ENCODE data around the gene GTF3C5. TPM values are rescaled to one million over a fixed set of nuclear protein-coding genes. Genes with fewer than 3 reads are reported as not detected.

Gene GTF3C5
- total RNA-seq, 2 donors from 2014 or later = 89.7 to 94.6 TPM

GRCh38 chr9:132983491-132984201 is 47.2 kb upstream of the GTF3C5 start:
- peaks cover 10% of the 10 kb centered on the region for H3K27me3 Mint-ChIP-seq (ENCODE audit: insufficient read depth)

DNA sequence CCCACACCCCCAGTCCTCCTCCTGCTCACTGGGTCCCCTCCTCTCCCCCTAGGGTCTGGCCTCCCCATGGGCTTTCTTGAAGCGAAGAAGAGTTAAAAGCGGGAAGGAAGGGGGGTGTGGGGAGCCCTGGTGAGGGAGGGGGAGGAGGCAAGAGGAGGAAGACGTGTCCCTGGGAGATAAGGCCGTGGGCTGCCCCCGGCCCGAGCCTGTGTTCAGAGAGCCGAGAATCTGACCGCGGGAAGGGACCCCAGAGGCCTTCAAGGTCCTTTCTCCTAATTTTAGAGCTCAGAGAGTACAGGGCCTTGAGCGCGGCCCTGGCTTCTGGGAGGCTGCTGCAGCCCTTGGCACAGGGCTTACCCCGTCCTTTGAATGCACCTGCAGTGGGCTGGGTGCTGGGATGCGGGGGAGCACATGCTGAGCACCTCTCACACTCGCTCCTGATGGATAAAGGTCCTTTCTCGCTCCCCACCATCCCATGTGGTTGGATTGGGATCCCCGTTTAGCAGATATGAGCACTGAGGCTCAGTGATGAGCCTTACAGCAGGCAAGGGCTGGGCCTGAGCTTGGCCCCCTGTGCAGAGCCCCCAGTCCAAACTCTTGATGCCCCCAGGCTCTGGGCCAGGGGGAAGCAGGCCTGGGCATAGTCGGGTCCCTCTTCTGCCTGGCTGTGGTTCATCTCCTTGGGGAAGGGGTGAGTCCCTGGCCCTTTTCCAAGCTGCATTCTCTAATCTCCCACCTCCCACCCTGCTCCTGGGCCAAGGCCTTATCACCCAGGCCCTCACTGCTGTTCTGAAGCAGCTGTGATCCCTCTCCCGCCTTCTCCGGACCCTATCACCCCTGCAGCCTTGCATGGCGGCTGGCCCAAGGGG is 46.4 kb upstream of the GTF3C5 start:
- H3K27me3 ChIP-seq (ENCODE audit: control insufficient read depth, insufficient read depth, low read length, poor library complexity, severe bottlenecking) = peaks cover 10% of the 10 kb centered on the region
- H3K27ac Mint-ChIP-seq = no peak overlapping the region
- no peaks in the 10 kb centered on the region for H3K9me3 Mint-ChIP-seq
- H3K9ac ChIP-seq (ENCODE audit: extremely low read depth, low read length, poor library complexity, severe bottlenecking) = no peak overlapping the region
- no peak overlapping the region for H3K27ac ChIP-seq (ENCODE audit: low read depth, low read length)
- H3K4me3 Mint-ChIP-seq = no peak overlapping the region
- no peak for TF ChIP-seq CTCF (conservative IDR thresholded peaks at IDR 0.05)
- no peaks in the 10 kb centered on the region for H3K9me3 ChIP-seq (ENCODE audit: control insufficient read depth, low read length)
- no peak for DNase-seq
- WGBS, 2 experiments (ENCODE audit: insufficient coverage in 1 of 2, insufficient read length in 1 of 2) = 85 to 87% methylated on average over 9 to 20 of the region's 20 CpGs
- no peaks in the 10 kb centered on the region for H3K36me3 ChIP-seq (ENCODE audit: control insufficient read depth, insufficient read depth, low read length)
- H3K27me3 Mint-ChIP-seq (ENCODE audit: insufficient read depth) = peaks cover 4% of the 10 kb centered on the region
- no peaks in the 10 kb centered on the region for H3K4me1 ChIP-seq (ENCODE audit: control insufficient read depth, insufficient read depth, low read length)
- H3K36me3 Mint-ChIP-seq (ENCODE audit: low read depth) = no peaks in the 10 kb centered on the region
- no peak overlapping the region for H3K4me3 ChIP-seq (ENCODE audit: low read length)
- H3K4me1 Mint-ChIP-seq = peaks cover 7% of the 10 kb centered on the region

More at GRCh38 chr9:132983491-132984201, 47.2 kb upstream of the GTF3C5 start:
- Histone ChIP-seq H3K4me3 (ENCODE audit: low read length) (no peak overlapping the region), H3K36me3 (ENCODE audit: control insufficient read depth, insufficient read depth, low read length) (no peaks in the 10 kb centered on the region), H3K27me3 (ENCODE audit: control insufficient read depth, insufficient read depth, low read length, poor library complexity, severe bottlenecking) (peaks cover 15% of the 10 kb centered on the region), H3K4me1 (ENCODE audit: control insufficient read depth, insufficient read depth, low read length) (no peaks in the 10 kb centered on the region), H3K9me3 (ENCODE audit: control insufficient read depth, low read length) (no peaks in the 10 kb centered on the region), H3K27ac (ENCODE audit: low read depth, low read length) (no peak overlapping the region), H3K9ac (ENCODE audit: extremely low read depth, low read length, poor library complexity, severe bottlenecking) (no peak overlapping the region)
- WGBS, 2 experiments (ENCODE audit: insufficient coverage in 1 of 2, insufficient read length in 1 of 2) = 93 to 95% methylated on average over 3 to 11 of the region's 11 CpGs
- no peak overlapping the region for H3K4me3 Mint-ChIP-seq
- no peak for TF ChIP-seq CTCF (conservative IDR thresholded peaks at IDR 0.05)
- no peak for DNase-seq
- peaks cover 12% of the 10 kb centered on the region for H3K4me1 Mint-ChIP-seq
- no peaks in the 10 kb centered on the region for H3K9me3 Mint-ChIP-seq
- no peaks in the 10 kb centered on the region for H3K36me3 Mint-ChIP-seq (ENCODE audit: low read depth)
- H3K27ac Mint-ChIP-seq = no peak overlapping the region

DNA sequence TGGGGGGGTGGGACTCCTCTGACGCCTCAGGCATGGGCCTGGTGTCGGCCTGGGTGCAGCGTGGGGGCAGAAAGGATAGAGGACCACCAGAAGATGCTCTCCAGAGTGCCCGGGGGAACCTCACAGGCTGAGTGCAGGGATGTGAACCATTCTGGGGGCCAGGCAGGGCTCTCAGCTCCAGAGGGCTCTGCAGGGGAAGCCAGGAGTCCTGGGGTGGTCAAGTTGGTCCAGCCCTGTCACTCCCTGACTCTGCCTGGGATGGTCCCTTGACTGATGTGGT is 45.8 kb upstream of the GTF3C5 start:
- Mint-ChIP-seq H3K27me3 (ENCODE audit: insufficient read depth) (no peaks in the 10 kb centered on the region), H3K27ac (no peak overlapping the region), H3K9me3 (no peaks in the 10 kb centered on the region), H3K4me3 (no peak overlapping the region), H3K4me1 (peaks cover 3% of the 10 kb centered on the region), H3K36me3 (ENCODE audit: low read depth) (no peaks in the 10 kb centered on the region)
- Histone ChIP-seq H3K4me3 (ENCODE audit: low read length) (no peak overlapping the region), H3K9me3 (ENCODE audit: control insufficient read depth, low read length) (no peaks in the 10 kb centered on the region), H3K4me1 (ENCODE audit: control insufficient read depth, insufficient read depth, low read length) (no peaks in the 10 kb centered on the region), H3K9ac (ENCODE audit: extremely low read depth, low read length, poor library complexity, severe bottlenecking) (no peak overlapping the region), H3K27me3 (ENCODE audit: control insufficient read depth, insufficient read depth, low read length, poor library complexity, severe bottlenecking) (peaks cover 5% of the 10 kb centered on the region), H3K27ac (ENCODE audit: low read depth, low read length) (no peak overlapping the region), H3K36me3 (ENCODE audit: control insufficient read depth, insufficient read depth, low read length) (no peaks in the 10 kb centered on the region)
- TF ChIP-seq CTCF (conservative IDR thresholded peaks at IDR 0.05) = no peak
- no peak for DNase-seq
- WGBS, 2 experiments (ENCODE audit: insufficient coverage in 1 of 2, insufficient read length in 1 of 2) = 86 to 89% methylated on average over 1 to 4 of the region's 4 CpGs

Measured in endodermal cell (in vitro differentiated cells).